Measurements from ENCODE around the gene ASGR1.
A peak's percentile ranks its signal among the peaks of the same experiment; 100 is the strongest.

Gene ASGR1

DNA sequence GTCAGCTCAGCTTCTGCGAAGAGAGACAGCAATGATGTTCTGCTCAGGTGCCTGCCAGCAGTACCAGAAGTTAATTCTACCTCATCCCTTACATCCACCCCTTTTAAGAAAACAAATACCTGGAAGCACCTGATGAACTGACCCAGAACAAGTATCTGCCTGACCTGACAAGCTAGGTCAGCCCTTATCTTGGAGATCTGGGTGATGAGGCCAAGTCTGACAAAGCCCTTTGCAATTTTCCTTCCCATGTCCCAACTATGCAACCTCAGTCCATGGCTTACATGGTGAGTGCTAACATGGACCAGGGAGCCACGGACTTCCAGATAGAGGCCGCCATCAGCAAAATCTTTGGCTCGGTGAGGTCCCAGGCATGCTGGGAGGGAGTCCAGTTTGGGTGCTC is 44.2 kb upstream of the ASGR1 start:
- TF ChIP-seq, protein P1, sequence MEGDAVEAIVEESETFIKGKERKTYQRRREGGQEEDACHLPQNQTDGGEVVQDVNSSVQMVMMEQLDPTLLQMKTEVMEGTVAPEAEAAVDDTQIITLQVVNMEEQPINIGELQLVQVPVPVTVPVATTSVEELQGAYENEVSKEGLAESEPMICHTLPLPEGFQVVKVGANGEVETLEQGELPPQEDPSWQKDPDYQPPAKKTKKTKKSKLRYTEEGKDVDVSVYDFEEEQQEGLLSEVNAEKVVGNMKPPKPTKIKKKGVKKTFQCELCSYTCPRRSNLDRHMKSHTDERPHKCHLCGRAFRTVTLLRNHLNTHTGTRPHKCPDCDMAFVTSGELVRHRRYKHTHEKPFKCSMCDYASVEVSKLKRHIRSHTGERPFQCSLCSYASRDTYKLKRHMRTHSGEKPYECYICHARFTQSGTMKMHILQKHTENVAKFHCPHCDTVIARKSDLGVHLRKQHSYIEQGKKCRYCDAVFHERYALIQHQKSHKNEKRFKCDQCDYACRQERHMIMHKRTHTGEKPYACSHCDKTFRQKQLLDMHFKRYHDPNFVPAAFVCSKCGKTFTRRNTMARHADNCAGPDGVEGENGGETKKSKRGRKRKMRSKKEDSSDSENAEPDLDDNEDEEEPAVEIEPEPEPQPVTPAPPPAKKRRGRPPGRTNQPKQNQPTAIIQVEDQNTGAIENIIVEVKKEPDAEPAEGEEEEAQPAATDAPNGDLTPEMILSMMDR (IDR thresholded peaks at IDR 0.05; ENCODE audit: low read depth, low read length): no peak
- no peak overlapping the region for H3K4me3 ChIP-seq (replicated peaks in 1 of 2; ENCODE audit: low read depth in 2 of 2, low read length in 2 of 2)
- no peak for DNase-seq (ENCODE audit: low read depth in 2 of 2)

DNA sequence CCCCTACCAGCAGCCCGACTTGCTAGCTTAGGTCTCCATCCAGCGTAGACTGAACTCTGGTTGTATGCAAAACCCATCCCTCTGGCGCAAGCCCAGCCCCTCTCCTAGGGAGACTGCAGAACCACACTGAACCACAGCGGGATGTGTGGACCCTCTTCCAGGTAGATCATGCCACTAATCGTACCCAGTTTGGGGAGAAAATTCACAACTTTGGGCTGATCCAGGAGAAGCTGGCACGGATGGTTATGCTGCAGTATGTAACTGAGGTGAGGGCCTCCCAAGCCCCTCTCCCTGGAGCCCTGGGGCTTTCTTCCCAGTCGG is 43.8 kb upstream of the ASGR1 start:
- TF ChIP-seq, protein P1 (IDR thresholded peaks at IDR 0.05; ENCODE audit: low read depth, low read length): no peak
- no peak for DNase-seq (ENCODE audit: low read depth in 2 of 2)
- no peak overlapping the region for H3K4me3 ChIP-seq (replicated peaks in 1 of 2; ENCODE audit: low read depth in 2 of 2, low read length in 2 of 2)

DNA sequence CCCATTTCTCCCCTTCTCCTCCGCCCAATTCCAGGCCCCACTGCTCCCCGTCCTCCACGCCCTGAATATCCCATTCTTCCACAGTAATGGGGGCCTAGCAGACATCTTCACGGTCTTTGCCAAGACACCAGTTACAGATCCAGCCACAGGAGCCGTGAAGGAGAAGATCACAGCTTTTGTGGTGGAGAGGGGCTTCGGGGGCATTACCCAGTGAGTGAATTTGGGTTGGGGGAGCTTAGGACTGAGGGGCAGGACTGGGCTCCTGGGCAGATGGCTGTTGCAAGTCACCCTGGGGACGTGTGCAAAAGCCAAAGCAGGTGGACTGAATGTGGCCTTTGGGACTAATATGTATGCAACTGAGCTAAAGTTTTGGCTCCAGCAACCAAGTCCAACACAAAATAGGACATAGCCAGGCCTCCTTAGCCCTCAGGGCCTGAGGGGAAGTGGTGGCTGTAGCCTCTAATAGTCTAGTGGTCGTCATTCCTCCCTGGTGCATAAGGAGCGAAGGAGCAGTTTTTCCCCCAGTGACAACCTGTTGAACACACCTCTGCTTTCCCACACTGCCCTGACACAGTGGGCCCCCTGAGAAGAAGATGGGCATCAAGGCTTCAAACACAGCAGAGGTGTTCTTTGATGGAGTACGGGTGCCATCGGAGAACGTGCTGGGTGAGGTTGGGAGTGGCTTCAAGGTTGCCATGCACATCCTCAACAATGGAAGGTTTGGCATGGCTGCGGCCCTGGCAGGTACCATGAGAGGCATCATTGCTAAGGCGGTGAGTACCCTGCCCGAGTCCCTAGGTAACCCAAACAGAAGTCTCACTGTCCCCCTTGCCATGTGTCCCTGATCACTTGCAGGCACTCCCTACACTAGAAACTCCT is 43.2 kb upstream of the ASGR1 start:
- TF ChIP-seq, protein P1 (IDR thresholded peaks at IDR 0.05; ENCODE audit: low read depth, low read length): no peak
- no peak for DNase-seq (ENCODE audit: low read depth in 2 of 2)
- no peak overlapping the region for H3K4me3 ChIP-seq (replicated peaks in 1 of 2; ENCODE audit: low read depth in 2 of 2, low read length in 2 of 2)

DNA sequence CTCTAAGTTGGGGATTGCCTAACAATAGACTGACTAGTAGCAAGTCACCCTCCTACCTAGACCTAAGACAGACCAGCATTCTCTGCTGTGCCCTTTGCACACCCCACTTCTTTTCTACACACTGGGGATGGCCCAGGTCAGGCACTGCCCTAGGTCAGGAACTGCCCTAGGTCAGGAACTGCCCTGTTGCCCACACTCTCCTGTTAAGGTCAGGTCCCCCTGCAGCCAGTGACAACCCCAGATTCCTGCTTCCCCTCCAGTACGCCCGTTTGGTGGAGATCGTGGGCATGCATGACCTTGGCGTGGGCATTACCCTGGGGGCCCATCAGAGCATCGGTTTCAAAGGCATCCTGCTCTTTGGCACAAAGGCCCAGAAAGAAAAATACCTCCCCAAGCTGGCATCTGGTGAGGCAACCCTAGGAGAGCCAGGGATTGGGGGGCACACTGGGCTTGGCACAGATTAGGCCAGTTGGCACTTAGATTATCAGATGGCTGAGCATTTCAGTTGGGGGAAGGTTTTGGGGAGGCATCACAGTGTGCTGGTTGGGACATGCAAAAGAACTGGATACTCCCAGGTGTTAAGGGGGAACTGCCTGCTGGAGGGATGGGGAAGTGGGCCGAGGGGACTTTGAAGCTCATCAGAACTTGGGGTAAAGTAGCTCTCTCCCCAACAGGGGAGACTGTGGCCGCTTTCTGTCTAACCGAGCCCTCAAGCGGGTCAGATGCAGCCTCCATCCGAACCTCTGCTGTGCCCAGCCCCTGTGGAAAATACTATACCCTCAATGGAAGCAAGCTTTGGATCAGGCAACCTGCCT is 42.3 kb upstream of the ASGR1 start:
- TF ChIP-seq, protein P1 (IDR thresholded peaks at IDR 0.05; ENCODE audit: low read depth, low read length): no peak
- peak overlapping the region; percentile 78 to 86 for H3K4me3 ChIP-seq (replicated peaks in 1 of 2; ENCODE audit: low read depth in 2 of 2, low read length in 2 of 2)
- no peak for DNase-seq (ENCODE audit: low read depth in 2 of 2)

DNA sequence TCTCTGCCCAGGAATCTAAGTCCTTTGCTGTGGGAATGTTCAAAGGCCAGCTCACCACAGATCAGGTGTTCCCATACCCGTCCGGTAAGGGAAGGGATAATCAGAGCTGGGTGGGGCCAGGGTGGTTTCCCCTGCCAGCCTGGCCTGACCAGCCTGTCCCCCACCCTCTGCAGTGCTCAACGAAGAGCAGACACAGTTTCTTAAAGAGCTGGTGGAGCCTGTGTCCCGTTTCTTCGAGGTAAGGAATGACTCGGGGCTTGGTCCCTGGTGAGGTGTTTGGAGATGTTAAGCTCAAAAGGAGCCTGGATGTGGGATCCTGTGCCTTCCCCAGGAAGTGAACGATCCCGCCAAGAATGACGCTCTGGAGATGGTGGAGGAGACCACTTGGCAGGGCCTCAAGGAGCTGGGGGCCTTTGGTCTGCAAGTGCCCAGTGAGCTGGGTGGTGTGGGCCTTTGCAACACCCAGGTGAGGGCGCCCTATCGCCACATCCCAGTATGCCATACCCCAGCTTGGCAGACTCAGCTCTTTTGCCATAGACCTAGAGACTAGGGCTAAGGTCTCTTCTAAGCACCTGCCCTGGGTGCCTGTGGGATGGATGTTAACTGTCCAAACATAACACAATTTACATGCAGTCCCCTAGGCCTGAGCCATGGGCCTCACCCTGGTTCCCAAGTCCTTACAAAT is 41.6 kb upstream of the ASGR1 start:
- TF ChIP-seq, protein P1 (IDR thresholded peaks at IDR 0.05; ENCODE audit: low read depth, low read length): peak; percentile 53
- H3K4me3 ChIP-seq (replicated peaks in 1 of 2; ENCODE audit: low read depth in 2 of 2, low read length in 2 of 2): peak overlapping the region; percentile 78 to 86
- DNase-seq (ENCODE audit: low read depth in 2 of 2): peak; percentile 69 to 76

DNA sequence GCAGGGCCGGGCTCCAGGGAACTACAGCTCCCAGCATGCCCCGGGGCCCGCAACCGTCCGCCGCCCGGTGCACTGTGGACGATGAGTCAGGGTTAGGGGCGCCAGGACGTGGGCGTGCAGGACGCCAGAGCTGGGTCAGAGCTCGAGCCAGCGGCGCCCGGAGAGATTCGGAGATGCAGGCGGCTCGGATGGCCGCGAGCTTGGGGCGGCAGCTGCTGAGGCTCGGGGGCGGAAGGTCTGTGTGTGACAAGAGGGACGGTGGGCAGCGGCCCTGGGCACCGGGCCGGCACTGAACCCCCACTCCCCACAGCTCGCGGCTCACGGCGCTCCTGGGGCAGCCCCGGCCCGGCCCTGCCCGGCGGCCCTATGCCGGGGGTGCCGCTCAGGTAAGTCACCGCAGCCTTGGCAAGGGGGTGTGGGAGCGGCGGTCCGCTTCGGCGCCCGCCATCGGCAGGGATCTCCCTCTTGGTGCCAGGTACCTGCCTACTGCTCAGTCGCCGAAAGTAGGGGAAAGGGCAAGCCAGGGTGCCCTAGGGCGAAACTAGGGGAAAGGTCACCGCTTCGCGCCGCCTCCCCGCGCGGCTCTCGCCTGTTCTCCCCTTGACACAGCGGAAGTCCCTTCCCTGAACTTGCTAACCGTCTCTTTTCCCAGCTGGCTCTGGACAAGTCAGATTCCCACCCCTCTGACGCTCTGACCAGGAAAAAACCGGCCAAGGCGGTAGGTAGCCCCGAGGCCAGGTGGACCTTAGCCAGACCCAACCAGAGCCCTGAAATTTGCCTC is 40.8 kb upstream of the ASGR1 start, which contains the start of the genes ACADVL and DLG4:
ACADVL (plus strand) TSS at position 127 of the 781 bp plus-strand sequence; CDS start at position 174, 47 bp downstream.
DLG4 (minus strand) TSS at position 25 of the 781 bp plus-strand sequence.
- TF ChIP-seq, protein P1 (IDR thresholded peaks at IDR 0.05; ENCODE audit: low read depth, low read length): no peak
- DNase-seq (ENCODE audit: low read depth in 2 of 2): peak; percentile 85 to 92
- peak within 1 kb of the TSS; percentile 78 to 86 for H3K4me3 ChIP-seq (replicated peaks in 1 of 2; ENCODE audit: low read depth in 2 of 2, low read length in 2 of 2)
